HG03565 (cell line): ENCODE results near the gene CASKIN1.
"Not testable (repeated sequence)": the region's sequence is repeated elsewhere in the genome, so short reads cannot be mapped to it uniquely, and the experiment has no call there.

Experiments
- ATAC-seq: cut with Tn5 transposase; IDR thresholded peaks from one replicate; pipeline ENCODE4 v1.9.1; 2021; ENCODE audit warnings: mild to moderate bottlenecking, moderate library complexity; ENCODE audit not compliant: unreplicated experiment

Gene CASKIN1

DNA sequence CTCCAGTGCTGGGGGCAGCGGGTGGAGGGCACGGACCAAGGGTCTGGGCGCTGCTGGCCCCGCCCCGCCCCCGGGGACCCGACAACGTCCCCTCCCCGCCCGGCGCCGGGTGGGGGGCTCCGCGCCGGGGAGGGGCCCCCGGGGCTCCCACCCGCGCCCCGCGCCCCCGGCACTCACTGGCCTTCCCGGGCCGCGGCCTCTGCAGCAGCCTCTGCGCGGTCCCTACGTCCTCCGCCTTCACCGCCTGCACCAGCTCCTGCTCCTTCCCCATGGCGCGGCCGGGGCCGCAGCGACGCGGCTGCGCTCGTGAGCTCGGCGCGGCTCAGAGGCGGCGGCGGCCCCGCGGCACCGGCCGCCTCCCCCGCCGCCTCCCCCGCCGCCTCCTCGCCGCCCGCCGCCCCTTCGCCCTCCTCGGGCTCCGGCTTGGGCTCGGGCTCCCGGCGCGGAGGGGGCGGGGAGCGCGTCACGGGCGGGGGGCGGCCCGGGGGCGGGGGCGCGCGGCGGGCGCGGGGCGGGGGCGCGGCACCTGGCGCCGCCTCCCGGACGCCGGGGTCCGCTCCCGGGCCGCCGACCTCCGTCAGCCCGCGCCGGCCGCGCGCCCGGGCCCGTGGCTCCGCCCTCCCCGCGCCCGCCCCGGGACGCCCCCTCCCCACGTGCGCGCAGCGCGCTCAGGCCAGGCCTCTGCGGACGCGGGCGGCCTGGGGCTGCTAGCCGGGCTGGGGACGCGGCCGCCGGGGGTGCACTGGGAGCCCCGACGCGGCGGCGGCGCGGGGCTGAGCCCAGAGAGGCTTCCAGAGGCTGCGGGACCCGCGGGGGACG lies at the start of gene CASKIN1:
TSS of gene CASKIN1 (minus strand) at position 444 of the 819 bp plus-strand sequence. CDS start at position 271, 173 bp downstream.
- ATAC-seq = no peak

DNA sequence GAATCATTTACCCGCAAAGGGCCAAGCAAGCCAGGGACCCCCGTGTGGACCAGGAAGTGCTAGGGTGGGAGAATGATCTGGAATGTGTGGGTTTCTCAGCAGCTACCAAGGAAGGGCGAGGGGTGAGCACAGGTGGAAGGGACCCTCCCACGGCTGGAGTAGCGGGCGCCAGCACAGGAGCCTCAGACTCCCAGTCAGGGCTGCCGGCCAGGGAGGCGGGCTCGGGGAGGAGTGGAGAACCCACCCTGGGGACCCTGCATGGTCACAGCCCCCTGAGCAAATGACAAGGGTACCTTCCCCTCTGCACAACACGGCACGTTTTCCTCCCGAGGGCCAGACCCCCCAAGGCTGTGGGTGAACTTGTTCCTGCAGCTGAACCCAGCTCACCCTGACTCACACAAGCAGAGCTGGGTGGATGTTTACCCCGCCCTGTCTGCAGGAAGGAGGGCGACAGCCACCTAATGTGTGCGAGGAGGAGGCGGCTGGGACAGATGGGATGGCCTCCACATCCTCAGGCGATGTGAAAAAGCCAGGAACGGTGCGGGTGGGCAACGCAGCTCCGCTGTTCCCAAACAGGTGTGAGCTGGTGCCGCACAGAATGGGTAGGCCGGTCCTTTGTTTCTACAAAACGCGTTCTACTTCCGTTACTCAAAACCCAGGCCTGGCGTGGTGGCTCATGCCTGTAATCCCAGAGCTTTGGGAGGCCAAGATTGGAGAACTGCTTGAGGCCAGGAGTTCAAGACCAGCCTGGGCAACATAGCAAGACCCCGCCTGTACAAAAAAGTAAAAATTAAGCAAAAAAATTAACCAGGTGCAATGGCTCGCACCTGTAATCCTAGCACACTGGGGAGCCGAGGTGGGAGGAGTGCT lies 48.8 kb upstream of the CASKIN1 start:
- no peak for ATAC-seq

DNA sequence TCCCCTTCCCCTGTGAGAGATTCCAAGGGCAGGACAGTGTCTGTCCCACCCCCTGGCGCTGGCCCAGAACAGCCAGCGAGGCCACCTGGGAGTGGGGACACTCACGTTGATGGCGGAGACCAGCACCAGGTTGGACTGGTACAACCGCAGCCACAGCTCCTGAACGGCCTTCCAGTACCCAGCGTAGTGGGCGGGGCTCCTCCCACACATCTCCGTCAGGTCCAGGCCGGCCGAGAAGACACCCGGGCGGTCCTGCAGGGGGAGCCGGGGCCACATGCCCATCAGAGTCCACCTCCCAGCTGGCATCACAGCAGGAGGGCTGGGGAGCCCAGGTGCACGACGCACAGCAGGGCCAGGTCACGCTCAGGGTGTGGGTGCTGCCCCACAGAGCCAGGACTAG lies 47.9 kb upstream of the CASKIN1 start:
- no peak for ATAC-seq

DNA sequence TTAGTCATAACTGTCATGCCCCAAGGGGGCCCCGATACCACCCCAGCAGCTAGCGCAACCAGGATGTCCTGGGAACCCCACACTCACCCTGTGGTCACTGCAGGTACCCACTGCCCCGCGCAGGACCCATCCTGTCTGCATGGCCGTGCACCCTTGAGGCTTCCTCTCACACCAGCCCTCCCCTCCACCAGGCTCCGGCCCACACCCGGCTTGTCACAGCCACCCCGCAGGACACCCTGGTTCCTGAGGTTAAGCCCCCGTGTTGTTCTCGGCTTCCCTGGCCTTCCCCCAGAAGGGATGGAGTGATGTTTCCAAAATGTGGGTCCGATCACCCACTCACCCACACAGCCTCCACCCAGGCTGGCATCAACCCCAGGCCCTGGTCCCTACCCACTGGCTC lies 47.4 kb upstream of the CASKIN1 start:
- ATAC-seq = no peak

- no peak for ATAC-seq
These were observed 46.7 kb upstream of the CASKIN1 start for GRCh38 chr16:2243031-2243528.

DNA sequence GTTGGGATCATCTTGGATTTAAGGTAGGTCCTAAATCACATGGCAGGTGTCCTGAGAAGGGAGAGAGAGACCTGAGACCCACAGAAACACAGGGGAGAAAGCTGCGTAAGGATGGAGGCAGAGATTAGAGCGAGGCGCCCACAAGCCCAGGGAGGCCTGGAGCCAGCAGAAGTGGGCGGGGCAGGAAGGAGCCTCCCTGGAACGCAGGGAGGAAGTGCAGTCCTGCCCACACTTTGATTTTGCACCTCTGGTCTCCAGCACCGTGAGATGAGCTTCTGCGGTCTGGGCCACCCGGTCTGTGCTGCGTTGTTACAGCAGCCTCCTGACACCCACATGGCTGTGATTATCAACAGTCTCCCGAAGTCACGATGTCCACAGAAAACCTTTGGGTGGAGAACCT lies 46.2 kb upstream of the CASKIN1 start:
- no peak for ATAC-seq

GRCh38 chr16:2240331-2240730 lies 43.9 kb upstream of the CASKIN1 start:
- not testable (repeated sequence) for ATAC-seq

GRCh38 chr16:2238838-2239675 lies 42.7 kb upstream of the CASKIN1 start:
- no peak for ATAC-seq

GRCh38 chr16:2238150-2238837 lies 41.9 kb upstream of the CASKIN1 start:
- ATAC-seq = no peak

DNA sequence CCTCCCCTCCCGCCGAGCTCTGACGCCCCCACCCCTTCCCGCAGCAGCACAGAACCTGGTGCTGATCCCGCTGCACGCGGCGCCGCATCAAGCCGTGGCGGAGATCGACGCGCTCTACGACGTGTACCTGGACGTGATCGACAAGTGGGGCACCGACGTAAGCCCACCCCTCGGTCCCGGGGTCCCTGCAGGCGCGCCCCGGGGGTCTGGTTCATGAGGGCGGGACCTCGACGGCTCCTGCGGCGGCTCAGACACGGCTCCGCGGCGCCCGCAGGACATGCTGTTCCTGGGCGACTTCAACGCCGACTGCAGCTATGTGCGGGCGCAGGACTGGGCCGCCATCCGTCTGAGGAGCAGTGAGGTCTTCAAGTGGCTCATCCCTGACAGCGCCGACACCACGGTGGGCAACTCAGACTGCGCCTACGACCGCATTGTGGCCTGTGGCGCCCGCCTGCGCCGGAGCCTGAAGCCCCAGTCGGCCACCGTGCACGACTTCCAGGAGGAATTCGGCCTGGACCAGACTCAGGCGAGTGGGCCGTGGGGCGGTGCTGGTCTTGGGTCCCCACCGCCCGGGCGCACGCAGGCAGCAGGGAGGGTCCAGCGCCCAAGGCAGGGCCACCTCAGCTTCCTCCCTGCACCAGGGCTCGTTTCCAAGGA lies 41.2 kb upstream of the CASKIN1 start:
- no peak for ATAC-seq

DNA sequence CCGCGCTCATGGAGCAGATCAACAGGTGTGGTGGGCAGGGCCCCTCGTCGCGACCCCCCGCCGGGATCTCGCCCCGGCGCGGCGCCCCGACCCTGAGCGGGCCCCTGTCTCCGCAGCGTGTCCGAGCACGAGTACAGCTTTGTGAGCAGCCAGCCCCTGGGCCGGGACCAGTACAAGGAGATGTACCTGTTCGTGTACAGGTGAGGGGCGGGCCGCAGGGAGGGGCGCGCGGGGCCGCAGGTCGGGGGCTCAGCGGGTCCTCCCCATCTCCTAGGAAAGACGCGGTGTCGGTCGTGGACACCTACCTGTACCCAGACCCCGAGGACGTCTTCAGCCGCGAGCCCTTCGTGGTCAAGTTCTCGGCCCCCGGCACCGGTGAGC lies 40.7 kb upstream of the CASKIN1 start:
- no peak for ATAC-seq

DNA sequence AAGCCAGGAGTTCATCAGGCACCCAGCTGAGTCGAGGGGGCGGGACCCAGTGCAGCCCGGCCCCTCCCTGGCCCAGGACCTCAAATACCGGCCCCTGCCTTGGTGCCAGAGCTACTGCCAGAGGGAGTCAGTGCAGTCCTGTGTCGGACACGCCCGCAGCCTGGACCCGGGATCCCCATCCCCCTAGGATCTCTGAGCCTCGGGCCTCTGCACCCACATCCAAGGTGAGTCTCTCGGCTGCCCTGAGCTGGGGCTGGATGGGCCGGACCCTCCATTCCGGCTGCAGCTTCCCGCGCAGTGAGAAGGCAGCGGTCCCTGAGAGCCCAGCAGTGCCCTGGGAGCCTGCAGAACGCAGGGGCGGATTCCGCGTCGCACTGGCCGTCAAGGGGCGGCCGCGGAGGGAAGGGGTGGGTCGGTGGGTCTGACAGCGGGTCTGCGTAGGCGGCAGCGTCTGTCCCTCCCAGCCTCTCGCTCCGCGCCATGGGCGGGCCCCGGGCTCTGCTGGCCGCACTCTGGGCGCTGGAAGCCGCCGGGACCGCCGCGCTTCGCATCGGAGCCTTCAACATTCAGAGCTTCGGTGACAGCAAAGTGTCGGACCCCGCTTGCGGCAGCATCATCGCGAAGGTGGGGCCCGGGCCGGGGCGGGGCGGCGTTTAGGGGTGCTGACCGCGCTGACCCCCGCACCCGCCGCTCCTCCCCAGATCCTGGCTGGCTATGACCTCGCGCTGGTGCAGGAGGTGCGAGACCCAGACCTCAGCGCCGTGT lies 40.1 kb upstream of the CASKIN1 start, which contains the start of gene DNASE1L2:
TSS of gene DNASE1L2 (plus strand) at position 108 of the 765 bp plus-strand sequence. CDS start at position 481, 373 bp downstream.
- no peak for ATAC-seq

- ATAC-seq = no peak
These were observed 39.4 kb upstream of the CASKIN1 start for GRCh38 chr16:2235695-2236336.

DNA sequence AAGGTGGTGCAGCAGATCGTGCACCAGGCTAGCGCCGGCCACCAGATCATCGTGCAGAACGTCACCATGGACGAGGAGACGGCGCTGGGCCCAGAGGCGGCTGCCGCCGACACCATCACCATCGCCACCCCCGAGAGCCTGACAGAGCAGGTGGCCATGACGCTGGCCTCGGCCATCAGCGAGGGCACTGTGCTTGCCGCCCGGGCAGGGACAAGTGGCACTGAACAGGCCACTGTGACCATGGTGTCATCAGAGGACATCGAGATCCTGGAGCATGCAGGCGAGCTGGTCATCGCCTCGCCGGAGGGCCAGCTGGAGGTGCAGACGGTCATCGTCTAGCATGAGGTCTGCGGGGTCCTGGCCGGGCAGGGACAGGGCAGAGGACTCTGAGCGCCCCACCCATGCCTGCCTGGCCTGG lies 38.8 kb upstream of the CASKIN1 start:
- ATAC-seq = no peak

DNA sequence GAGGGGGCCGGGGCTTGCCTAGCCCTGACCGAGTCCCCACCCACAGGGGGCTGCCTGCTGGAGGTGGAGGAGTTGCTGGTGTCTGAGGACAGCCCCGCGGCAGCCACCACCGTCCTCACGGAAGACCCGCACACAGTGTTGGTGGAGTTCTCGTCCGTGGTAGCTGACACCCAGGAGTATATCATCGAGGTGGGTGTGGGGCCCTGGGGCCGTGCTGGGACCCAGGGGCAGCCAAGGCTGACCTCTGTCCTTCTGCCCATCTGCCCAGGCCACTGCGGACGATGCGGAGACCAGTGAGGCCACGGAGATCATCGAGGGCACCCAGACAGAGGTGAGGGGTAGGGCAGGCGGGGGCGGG lies 38.4 kb upstream of the CASKIN1 start:
- no peak for ATAC-seq

DNA sequence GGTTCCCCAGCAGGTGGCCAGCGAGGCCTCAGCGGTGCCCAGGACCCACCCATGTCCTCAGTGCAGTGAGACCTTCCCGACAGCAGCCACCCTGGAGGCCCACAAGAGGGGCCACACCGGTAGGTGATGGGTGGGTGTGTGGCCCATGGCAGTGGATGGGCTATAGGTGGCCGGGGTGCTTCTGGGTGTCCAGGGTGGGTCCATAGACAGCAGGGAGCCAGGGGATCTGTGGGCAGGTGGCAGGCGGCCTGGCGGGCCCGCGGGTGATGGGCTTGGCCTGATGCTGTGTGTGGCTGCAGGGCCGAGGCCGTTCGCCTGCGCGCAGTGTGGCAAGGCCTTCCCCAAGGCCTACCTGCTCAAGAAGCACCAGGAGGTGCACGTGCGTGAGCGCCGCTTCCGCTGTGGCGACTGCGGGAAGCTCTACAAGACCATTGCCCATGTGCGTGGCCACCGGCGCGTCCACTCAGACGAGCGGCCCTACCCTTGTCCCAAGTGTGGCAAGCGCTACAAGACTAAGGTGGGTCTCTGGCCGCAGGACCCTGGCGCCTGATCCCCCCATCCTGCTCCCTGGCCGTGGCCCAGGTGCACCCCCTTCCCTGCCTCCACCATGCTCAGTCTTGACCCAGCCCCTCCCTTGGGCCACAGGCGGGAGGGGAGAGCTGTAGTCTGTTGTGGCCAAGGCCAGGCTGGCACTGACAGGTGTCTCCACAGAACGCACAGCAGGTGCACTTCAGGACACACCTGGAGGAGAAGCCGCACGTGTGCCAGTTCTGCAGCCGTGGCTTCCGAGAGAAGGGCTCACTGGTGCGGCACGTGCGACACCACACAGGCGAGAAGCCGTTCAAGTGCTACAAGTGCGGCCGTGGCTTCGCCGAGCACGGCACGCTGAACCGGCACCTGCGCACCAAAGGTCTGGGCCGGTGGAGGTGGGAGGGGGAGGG lies 37.7 kb upstream of the CASKIN1 start:
- no peak for ATAC-seq

DNA sequence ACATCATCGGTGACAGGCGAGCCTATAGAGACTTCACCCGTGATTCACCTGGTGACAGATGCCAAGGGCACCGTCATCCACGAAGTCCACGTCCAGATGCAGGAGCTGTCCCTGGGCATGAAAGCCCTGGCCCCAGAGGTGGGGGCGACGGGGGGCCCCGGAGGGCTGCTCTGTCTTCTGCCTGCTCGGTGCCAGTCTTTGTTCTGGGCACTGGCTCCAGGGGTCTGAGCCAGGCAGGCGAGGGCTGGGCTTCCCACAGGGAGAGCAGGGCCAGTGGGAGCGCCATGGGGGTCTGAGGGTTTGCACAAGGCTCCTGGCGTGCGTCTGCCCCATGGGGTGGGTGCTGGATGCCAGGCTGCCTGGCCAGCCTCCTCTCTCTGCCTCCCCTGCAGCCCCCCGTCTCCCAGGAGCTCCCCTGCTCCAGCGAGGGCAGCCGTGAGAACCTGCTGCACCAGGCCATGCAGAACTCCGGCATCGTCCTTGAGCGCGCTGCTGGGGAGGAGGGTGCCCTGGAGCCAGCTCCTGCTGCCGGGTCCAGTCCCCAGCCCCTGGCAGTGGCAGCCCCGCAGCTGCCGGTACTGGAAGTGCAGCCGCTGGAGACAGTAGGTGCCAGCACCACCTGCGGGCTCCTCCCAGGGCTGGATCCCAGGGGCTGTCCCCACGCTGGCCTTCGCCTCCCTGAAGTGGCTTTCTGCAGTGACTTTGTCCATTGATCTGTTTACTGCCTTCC lies 36.8 kb upstream of the CASKIN1 start:
- ATAC-seq = no peak
